HEK293T (cell line): ENCODE results near the gene MOB1A.

Experiments used
- BHLHE40 ChIP-seq: fragments of 450-650 bp; IDR thresholded peaks from 2 replicates; pipeline ENCODE4 v1.6.1; 2016; ENCODE audit warnings: mild to moderate bottlenecking, moderate library complexity, borderline replicate concordance
- FOXM1 ChIP-seq: fragments of 450-650 bp; IDR thresholded peaks from 2 replicates; pipeline ENCODE4 v1.6.1; 2017; ENCODE audit warnings: mild to moderate bottlenecking, borderline replicate concordance
- L3MBTL2 ChIP-seq: fragments of 450-650 bp; conservative IDR thresholded peaks from 2 replicates; pipeline ENCODE4 v1.6.1; 2016; ENCODE audit warnings: mild to moderate bottlenecking
- NFRKB ChIP-seq: fragments of 450-650 bp; IDR thresholded peaks from 2 replicates; pipeline ENCODE4 v1.6.1; 2016; ENCODE audit warnings: mild to moderate bottlenecking, moderate library complexity
- SP1 ChIP-seq: fragments of 450-650 bp; IDR thresholded peaks from 2 replicates; pipeline ENCODE4 v1.6.1; 2017
- TF ChIP-seq, protein P1 (sequence below): fragments of 450-650 bp; IDR thresholded peaks from 2 replicates; pipeline ENCODE4 v1.6.1; 2016

DNA sequence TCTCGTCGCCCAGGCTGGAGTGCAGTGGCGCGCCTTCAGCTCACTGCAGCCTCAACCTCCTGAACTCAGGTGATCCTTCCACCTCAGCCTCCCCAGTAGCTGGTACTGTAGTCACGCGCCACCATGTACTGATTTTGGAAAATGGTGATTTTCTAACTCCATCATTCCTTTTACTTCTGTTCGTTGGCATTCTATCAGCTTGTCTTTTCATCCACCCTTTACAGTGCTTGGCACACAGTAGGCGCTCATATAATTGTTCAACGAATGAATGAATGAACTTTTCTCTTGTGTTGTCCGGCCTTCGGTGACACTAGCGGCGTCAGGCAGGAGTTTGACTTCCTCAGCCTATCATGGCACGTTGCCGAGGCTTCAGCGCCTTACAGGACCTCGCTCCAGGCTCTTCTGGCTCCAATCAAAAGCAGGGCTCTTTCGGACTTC lies 19.4 kb upstream of the MOB1A start:
- TF ChIP-seq BHLHE40 (no peak), SP1 (no peak), FOXM1 (no peak), NFRKB (no peak), L3MBTL2 (no peak)
- TF ChIP-seq, protein P1, sequence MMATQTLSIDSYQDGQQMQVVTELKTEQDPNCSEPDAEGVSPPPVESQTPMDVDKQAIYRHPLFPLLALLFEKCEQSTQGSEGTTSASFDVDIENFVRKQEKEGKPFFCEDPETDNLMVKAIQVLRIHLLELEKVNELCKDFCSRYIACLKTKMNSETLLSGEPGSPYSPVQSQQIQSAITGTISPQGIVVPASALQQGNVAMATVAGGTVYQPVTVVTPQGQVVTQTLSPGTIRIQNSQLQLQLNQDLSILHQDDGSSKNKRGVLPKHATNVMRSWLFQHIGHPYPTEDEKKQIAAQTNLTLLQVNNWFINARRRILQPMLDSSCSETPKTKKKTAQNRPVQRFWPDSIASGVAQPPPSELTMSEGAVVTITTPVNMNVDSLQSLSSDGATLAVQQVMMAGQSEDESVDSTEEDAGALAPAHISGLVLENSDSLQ, result no peak
